GDM1 (cell line): ENCODE results near the gene MKNK2.
"Not testable (repeated sequence)": the region's sequence is repeated elsewhere in the genome, so short reads cannot be mapped to it uniquely, and the experiment has no call there.

ENCODE experiments used
- DNase-seq: peaks from one replicate; lab custom pipeline; 2025; lab: John Stamatoyannopoulos, UW

The MKNK2 gene

DNA sequence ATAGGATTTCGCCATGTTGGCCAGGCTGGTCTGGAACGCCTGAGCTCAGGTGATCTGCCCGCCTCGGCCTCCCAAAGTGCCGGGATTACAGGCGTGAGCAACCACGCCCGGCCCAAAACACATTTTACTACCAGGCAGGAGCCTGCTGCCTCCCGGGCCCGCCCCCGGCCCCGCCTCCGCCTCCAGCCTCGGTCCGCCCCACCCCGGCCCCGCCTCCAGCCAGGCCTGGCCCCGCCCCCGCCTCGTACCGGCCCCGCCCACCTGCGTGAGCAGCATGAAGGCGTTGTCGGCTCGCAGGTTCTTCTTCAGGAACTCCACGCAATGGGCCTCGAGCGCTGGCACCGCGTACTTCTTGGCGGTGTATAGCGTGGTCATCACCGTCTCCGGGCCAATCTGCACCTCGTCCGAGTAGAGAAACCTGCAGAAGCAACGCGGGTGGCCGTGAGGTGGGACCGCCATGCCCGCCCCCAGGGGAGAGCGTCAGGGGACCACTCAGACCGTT lies 58.2 kb downstream of the MKNK2 start:
- DNase-seq: no peak

DNA sequence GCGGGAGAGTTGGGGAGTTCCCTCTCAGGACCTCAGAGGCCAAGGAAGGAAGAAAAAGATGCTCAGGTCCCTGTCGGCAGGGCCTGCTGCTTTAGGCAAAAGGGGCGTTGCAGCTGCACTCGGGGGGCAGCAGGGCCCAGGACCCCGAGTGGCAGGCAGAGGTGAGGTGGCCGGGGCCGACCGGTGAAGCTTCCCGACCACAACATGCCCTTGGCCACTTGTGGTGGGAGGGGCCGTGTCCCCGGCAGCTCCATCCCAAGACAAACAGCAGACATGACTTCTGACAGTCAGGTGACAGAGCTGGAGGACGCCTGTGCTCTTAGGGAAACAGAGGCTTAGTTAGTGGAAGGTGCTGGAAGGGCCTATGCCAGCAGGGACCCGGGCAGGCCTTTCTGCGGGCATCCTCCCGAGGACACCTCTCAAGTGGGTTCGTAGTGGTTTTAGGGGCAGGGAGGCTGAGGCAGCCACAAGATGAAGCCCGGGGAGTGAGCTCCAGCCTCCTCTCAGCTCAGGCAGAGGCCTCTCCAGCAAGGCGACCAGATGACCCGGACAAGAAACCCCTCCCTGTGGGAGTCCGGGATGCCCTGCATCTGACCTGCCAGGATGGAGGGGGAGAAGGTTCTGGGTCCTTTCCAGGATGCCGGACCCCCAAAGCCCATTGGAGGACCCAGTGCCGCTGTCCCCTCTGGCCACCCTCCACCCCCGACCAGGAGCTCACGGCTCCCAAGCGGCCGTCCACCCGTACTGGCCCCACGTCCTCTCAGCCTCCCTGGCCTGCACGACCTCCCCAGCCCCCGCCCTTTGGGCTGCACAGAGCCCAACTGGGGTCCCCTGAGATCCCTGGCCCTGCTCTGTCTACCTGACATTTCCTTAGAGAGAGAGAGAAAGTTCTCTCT lies 59.8 kb downstream of the MKNK2 start:
- no peak for DNase-seq

DNA sequence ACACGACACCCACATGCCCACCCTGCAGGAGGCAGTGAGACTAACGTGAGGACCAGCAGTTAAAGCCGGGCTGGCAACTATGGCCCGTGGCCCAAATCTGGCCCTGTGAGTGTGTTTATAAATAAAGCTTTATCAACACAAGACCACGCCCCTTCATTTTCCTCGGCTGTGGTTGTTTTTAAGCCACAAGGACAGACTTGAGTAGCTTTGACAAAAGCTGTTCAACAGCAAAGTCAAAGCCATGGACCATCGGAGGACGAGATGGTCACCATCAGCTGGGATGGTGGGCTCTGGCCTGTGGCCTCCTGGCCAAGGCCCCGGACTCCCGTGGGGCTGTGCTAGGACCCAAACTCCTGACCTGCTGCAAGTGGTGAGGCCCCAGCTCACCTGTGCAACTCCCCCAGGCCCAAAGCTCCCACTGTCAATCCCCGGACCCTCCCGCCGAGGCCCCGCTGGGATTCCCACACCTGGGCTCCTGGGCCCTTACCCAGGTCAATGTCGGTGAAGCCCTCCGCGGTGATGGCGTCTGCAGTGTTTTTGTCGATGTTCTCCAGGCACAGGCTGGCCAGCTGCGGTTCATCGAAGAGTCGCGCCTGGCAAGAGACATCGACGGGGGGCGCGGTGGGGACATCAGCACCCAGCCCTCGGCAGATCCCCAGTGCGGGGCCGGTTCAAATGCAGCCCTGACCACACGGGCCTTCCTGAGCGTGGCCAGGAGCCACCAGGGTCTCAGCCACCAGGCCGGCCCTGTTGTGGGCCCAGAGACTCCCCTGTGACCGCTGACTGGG lies 60.6 kb downstream of the MKNK2 start:
- no peak for DNase-seq

DNA sequence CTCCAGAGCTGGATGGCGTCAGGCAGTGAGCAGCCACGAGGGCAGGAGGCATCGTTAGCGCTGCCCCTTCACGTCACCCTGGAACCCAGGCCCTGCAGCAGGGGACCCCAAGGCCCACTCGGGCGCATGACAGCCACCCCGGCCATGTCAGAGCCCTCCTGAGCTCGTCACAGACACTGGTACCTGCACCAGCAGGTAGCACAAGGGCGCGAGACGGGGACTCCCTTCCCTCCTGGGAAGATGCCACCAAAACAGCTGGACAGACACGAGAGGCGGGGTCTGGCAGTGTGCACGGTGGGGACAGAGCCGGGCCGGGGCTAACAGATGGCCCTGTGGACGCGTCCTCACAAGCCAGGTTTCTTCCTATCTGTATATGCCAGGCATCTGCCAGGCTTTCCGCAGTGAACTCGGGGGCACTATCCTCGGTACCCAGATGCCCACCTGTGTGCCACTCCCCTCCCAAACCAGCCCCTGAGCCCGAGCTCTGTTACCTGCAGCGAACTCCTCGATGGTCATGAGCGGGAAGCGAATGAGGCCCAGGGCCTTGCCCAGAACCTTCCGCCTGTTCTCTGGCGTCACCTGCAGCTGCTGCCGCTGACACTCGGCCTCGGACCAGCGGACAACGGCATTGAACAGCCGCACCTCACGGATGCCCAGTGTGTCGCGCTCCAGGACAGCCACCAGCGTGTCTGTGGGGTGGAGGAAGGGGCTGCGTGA lies 61.4 kb downstream of the MKNK2 start:
- DNase-seq: no peak

DNA sequence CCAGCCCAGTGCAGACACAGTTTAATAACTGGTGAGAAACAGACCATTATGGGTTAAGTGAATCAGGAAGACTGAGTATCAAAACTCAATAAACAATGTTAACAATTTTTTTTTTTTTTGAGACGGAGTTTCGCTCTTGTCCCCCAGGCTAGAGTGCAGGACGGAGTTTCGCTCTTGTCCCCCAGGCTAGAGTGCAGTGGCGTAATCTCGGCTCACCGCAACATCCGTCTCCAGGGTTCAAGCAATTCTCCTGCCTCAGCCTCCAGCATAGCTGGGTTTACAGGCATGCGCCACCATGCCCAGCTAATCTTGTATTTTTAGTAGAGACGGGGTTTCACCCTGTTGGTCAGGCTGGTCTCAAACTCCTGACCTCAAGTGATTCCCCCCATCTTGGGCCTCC lies 62.6 kb downstream of the MKNK2 start:
- DNase-seq: not testable (repeated sequence)
